AG04449 (cell line): ENCODE data around the gene AQP2.

Experiments used
- CTCF ChIA-PET: fragments of 350-600 bp; formaldehyde crosslinking; extraction: SDS; loops from one replicate; lab custom pipeline; 2021; ENCODE audit warnings: antibody characterized with exemption; lab: Yijun Ruan, JAX
- POLR2A ChIA-PET: fragments of 400-600, 350-600 bp; formaldehyde crosslinking; extraction: SDS; loops from one replicate; lab custom pipeline; 2020; ENCODE audit warnings: antibody characterized with exemption, inconsistent platforms; lab: Yijun Ruan, JAX
- DNase-seq: peaks from one replicate; pipeline ENCODE4 v3.0.0-alpha.2; 2010; ENCODE audit warnings: low read depth, low spot score
- H3K4me3 ChIP-seq: 2 replicates; pipeline ENCODE4 v1.5.1; 2011; ENCODE audit warnings: low read depth, mild to moderate bottlenecking, control low read depth, low read length
- CTCF ChIP-seq: IDR thresholded peaks from one replicate; pipeline ENCODE4 v1.5.1; 2011; ENCODE audit warnings: mild to moderate bottlenecking, moderate library complexity, low read length, control low read depth, inconsistent platforms; ENCODE audit not compliant: insufficient read depth; ENCODE audit errors: missing control alignments

The AQP2 gene

GRCh38 chr12:49910331-49911212, 40.0 kb upstream of the AQP2 start:
- CTCF ChIA-PET, result interaction anchor here (1.2 to 1.6 kb wide), 2 partner anchors 8 to 36 kb away, joined by 6 read pairs; no protein-coding TSS in a partner anchor
- no peak for TF ChIP-seq CTCF
- DNase-seq, result no peak
- POLR2A ChIA-PET, result interaction anchor here (1.5 kb wide), 1 partner anchor 42 kb away, joined by 4 read pairs; no protein-coding TSS in a partner anchor
- H3K4me3 ChIP-seq, result no peak overlapping the region

GRCh38 chr12:49911213-49911605, 39.3 kb upstream of the AQP2 start:
- CTCF ChIA-PET, result interaction anchor here (1.3 kb wide), 1 partner anchor 56 kb away, joined by 3 read pairs; no protein-coding TSS in a partner anchor

GRCh38 chr12:49912345-49913255, 37.9 kb upstream of the AQP2 start:
- POLR2A ChIA-PET, result no interaction called here
- TF ChIP-seq CTCF, result no peak
- CTCF ChIA-PET, result interaction anchor here (0.9 to 1.3 kb wide), 3 partner anchors 18 to 55 kb away, joined by 3 read pairs; no protein-coding TSS in a partner anchor
- DNase-seq, result no peak
- no peak overlapping the region for H3K4me3 ChIP-seq

More at GRCh38 chr12:49911213-49911605, 39.3 kb upstream of the AQP2 start:
- TF ChIP-seq CTCF, result no peak
- POLR2A ChIA-PET, result no interaction called here
- no peak for DNase-seq
- H3K4me3 ChIP-seq, result no peak overlapping the region

GRCh38 chr12:49916129-49916919, 34.2 kb upstream of the AQP2 start:
- CTCF ChIA-PET, result interaction anchor here (0.6 to 1.7 kb wide), 2 partner anchors 51 to 60 kb away, joined by 3 to 5 read pairs; no protein-coding TSS in a partner anchor
- POLR2A ChIA-PET, result no interaction called here
- no peak overlapping the region for H3K4me3 ChIP-seq
- no peak for DNase-seq
- TF ChIP-seq CTCF, result no peak

- DNase-seq, result no peak
- TF ChIP-seq CTCF, result no peak
- POLR2A ChIA-PET, result no interaction called here
- CTCF ChIA-PET, result interaction anchor here (1.2 to 1.5 kb wide), 2 partner anchors 24 to 28 kb away, joined by 3 to 4 read pairs; no protein-coding TSS in a partner anchor
- no peak overlapping the region for H3K4me3 ChIP-seq
Observed at GRCh38 chr12:49917166-49917787, 33.3 kb upstream of the AQP2 start.
